Spinal cord (tissue), 10 donors: Measurements from ENCODE around the gene THOC6. TPM values are rescaled to one million over a fixed set of nuclear protein-coding genes. Genes with fewer than 3 reads are reported as not detected.
"Not testable (repeated sequence)": the region's sequence is repeated elsewhere in the genome, so short reads cannot be mapped to it uniquely, and the experiment has no call there.

Source experiments
- DNase-seq, 6 donors: peaks; one replicate each; pipeline versions ENCODE4 v3.0.0 to v3.0.0-alpha.2; 2013 to 2015; ENCODE audit warnings: low spot score in 6 of 6, low read depth in 4 of 6
- H3K27ac ChIP-seq: one replicate; pipeline ENCODE4 v1.5.1; 2013; ENCODE audit warnings: low read depth, low read length, control low read depth
- H3K27me3 ChIP-seq: one replicate; pipeline ENCODE4 v1.6.1; 2013; ENCODE audit warnings: low read length; ENCODE audit not compliant: control insufficient read depth, insufficient read depth
- H3K36me3 ChIP-seq: one replicate; pipeline ENCODE4 v1.6.1; 2013; ENCODE audit warnings: low read length; ENCODE audit not compliant: control insufficient read depth, insufficient read depth
- H3K4me1 ChIP-seq: one replicate; pipeline ENCODE4 v1.6.1; 2013; ENCODE audit warnings: low read length; ENCODE audit not compliant: control insufficient read depth, insufficient read depth
- H3K4me3 ChIP-seq: one replicate; pipeline ENCODE4 v1.5.1; 2013; ENCODE audit warnings: low read depth, low read length, control low read depth
- H3K9me3 ChIP-seq: one replicate; pipeline ENCODE4 v1.6.1; 2013; ENCODE audit warnings: low read length; ENCODE audit not compliant: control insufficient read depth, insufficient read depth
- WGBS: methylation state at CpG from one replicate; pipeline ENCODE4 v1.1.5; 2013; ENCODE audit warnings: missing lambda C conversion rate; ENCODE audit not compliant: insufficient coverage; 5-methylcytosine and 5-hydroxymethylcytosine counted together
- polyA plus RNA-seq, 2 donors: library from polyadenylated mRNA; unstranded; fragments of 120-200 nt; gene quantifications; one replicate each; pipeline ENCODE4 v1.2.1, GENCODE V29; 2013; ENCODE audit not compliant: insufficient read length in 2 of 2
- small RNA-seq: library from RNA; depleted of rRNA; stranded (forward); fragments of <200 nt; gene quantifications from one replicate; pipeline ENCODE3, GENCODE V24; 2014; ENCODE audit warnings: low replicate concordance
- total RNA-seq, 2 donors: library from RNA; depleted of rRNA in 1 of 2; stranded (reverse); fragments of 120-200 nt in 1 of 2; fragments of >200 nt in 1 of 2; gene quantifications; one replicate each; pipeline versions ENCODE4 v1.2.3 to v1.2.4, GENCODE V29; 2013 to 2014
- donor health status: healthy.

Gene THOC6
- total and polyA plus RNA-seq, 4 donors = 7.2 to 18.7 (median 14.6) TPM

DNA sequence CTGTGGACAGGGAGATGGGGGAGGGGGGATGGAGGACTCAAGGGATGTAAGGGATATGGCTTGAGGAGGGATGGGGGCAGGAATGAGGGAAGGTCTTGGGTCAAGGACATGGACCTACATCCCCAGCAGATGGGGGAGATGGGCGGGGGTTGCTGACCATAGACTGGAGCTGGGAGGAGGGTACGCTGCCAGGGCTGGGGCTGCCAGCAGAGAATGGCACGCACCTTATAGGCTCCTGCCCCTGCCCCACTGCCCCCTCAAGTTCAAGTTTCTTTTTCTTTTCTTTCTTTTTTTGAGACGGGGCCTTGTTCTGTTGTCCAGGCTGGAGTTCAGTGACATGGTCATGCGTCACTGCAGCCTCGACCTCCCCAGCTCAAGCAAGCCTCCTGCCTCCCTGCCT lies 52.1 kb downstream of the THOC6 start:
- WGBS = 78% methylated on average over 4 of the region's 6 CpGs
- H3K9me3 ChIP-seq, H3K27ac ChIP-seq, H3K36me3 ChIP-seq, H3K4me1 ChIP-seq, H3K27me3 ChIP-seq, H3K4me3 ChIP-seq, DNase-seq: not testable (repeated sequence)

DNA sequence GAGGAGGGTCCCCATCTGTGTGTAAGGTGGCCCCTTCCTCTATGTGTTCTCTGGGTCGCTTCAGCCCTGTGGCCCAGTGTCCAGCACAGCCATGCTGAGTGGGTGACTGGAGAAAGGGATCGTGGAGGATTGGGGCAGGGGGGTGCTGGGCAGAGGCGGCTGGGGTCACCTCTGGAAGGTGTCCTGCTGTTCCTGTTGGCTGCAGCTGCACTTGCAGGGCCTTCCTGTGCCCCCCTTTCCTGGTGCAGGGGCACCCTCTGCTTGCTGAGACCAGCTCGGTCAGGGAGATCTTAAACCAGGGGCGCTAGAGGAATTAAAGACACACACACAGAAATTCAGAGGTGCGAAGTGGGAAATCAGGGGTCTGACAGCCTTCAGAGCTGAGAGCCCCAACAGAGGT lies 52.7 kb downstream of the THOC6 start:
- Histone ChIP-seq H3K9me3 (no peaks in the 10 kb centered on the region), H3K4me3 (no peak overlapping the region), H3K36me3 (no peaks in the 10 kb centered on the region), H3K27ac (no peak overlapping the region), H3K4me1 (peaks cover 7% of the 10 kb centered on the region), H3K27me3 (peaks cover 2% of the 10 kb centered on the region)
- 82% methylated on average over 3 of the region's 6 CpGs for WGBS
- no peak for DNase-seq

Small RNA genes lying within 50 kb of the gene (small RNA-seq; reads per million reads assigned to genes)
- gene LINC00514 = not detected

Other genes with a start within 250 kb of the THOC6 start
- 100 to 1,000 TPM; 136 to 660 TPM for gene ELOB, start 246.8 kb upstream of the THOC6 start, total RNA-seq
- gene ELOB, start 246.8 kb upstream of the THOC6 start, polyA plus RNA-seq = 100 to 1,000 TPM; 480 to 554 TPM
- gene PRSS33, start 236.5 kb upstream of the THOC6 start, total RNA-seq = under 1 TPM in 1 of 2 donors, not detected in 1; 0.17 TPM
- under 1 TPM; 0.21 to 0.24 TPM for gene PRSS33, start 236.5 kb upstream of the THOC6 start, polyA plus RNA-seq
- not detected for gene PRSS41, start 225.6 kb upstream of the THOC6 start, total RNA-seq
- not detected for gene PRSS41, start 225.6 kb upstream of the THOC6 start, polyA plus RNA-seq
- gene PRSS21, start 206.8 kb upstream of the THOC6 start, total RNA-seq = under 1 TPM in 1 of 2 donors, not detected in 1; 0.28 TPM
- not detected for gene PRSS21, start 206.8 kb upstream of the THOC6 start, polyA plus RNA-seq
- 1 to 10 TPM in 1 of 2 donors, under 1 TPM in 1; 0.59 to 2.4 TPM for gene ZG16B, start 193.7 kb upstream of the THOC6 start, total RNA-seq
- gene ZG16B, start 193.7 kb upstream of the THOC6 start, polyA plus RNA-seq = under 1 TPM; 0.32 TPM
- not detected for gene PRSS22, start 165.9 kb upstream of the THOC6 start, total RNA-seq
- under 1 TPM in 1 of 2 donors, not detected in 1; 0.17 TPM for gene PRSS22, start 165.9 kb upstream of the THOC6 start, polyA plus RNA-seq
- gene FLYWCH2, start 140.8 kb upstream of the THOC6 start, total RNA-seq = 10 to 100 TPM; 28.1 to 63.1 TPM
- gene FLYWCH2, start 140.8 kb upstream of the THOC6 start, polyA plus RNA-seq = 10 to 100 TPM; 59.7 to 61.8 TPM
- 10 to 100 TPM; 17.5 to 18.2 TPM for gene FLYWCH1, start 112.1 kb upstream of the THOC6 start, total RNA-seq
- 10 to 100 TPM; 55.9 TPM for gene FLYWCH1, start 112.1 kb upstream of the THOC6 start, polyA plus RNA-seq
- gene KREMEN2, start 59.8 kb upstream of the THOC6 start, total RNA-seq = under 1 TPM; 0.17 to 0.20 TPM
- gene KREMEN2, start 59.8 kb upstream of the THOC6 start, polyA plus RNA-seq = 1 to 10 TPM; 1.4 to 1.6 TPM
- 10 to 100 TPM; 22.6 to 26.4 TPM for gene PAQR4, start 54.7 kb upstream of the THOC6 start, total RNA-seq
- 10 to 100 TPM; 74.0 to 82.4 TPM for gene PAQR4, start 54.7 kb upstream of the THOC6 start, polyA plus RNA-seq
- 1 to 10 TPM; 3.1 to 7.2 TPM for gene PKMYT1, start 43.6 kb upstream of the THOC6 start, total RNA-seq
- gene PKMYT1, start 43.6 kb upstream of the THOC6 start, polyA plus RNA-seq = 10 to 100 TPM; 20.0 to 32.6 TPM
- gene CLDN9, start 11.1 kb upstream of the THOC6 start, total RNA-seq = under 1 TPM; 0.06 to 0.20 TPM
- gene CLDN9, start 11.1 kb upstream of the THOC6 start, polyA plus RNA-seq = under 1 TPM; 0.36 to 0.38 TPM
- under 1 TPM in 1 of 2 donors, not detected in 1; 0.28 TPM for gene CLDN6, start 5.9 kb upstream of the THOC6 start, total RNA-seq
- gene CLDN6, start 5.9 kb upstream of the THOC6 start, polyA plus RNA-seq = 1 to 10 TPM in 1 of 2 donors, under 1 TPM in 1; 0.43 to 1.0 TPM
- 1 to 10 TPM; 5.8 to 9.9 TPM for gene TNFRSF12A, start 3.7 kb upstream of the THOC6 start, total RNA-seq
- gene TNFRSF12A, start 3.7 kb upstream of the THOC6 start, polyA plus RNA-seq = 1 to 10 TPM; 4.5 to 6.7 TPM
- 10 to 100 TPM; 20.4 to 66.2 TPM for gene HCFC1R1, start 93 bp upstream of the THOC6 start, total RNA-seq
- gene HCFC1R1, start 93 bp upstream of the THOC6 start, polyA plus RNA-seq = 100 to 1,000 TPM; 155 to 161 TPM
- gene BICDL2, start 12.9 kb downstream of the THOC6 start, total RNA-seq = under 1 TPM; 0.06 to 0.10 TPM
- gene BICDL2, start 12.9 kb downstream of the THOC6 start, polyA plus RNA-seq = under 1 TPM; 0.38 to 0.39 TPM
- 1 to 10 TPM; 1.2 to 1.4 TPM for gene MMP25, start 22.5 kb downstream of the THOC6 start, total RNA-seq
- 10 to 100 TPM in 1 of 2 donors, 1 to 10 TPM in 1; 7.2 to 10.5 TPM for gene MMP25, start 22.5 kb downstream of the THOC6 start, polyA plus RNA-seq
- 10 to 100 TPM in 1 of 2 donors, 1 to 10 TPM in 1; 9.0 to 11.6 TPM for gene IL32, start 41.6 kb downstream of the THOC6 start, total RNA-seq
- gene IL32, start 41.6 kb downstream of the THOC6 start, polyA plus RNA-seq = 10 to 100 TPM; 13.4 to 20.2 TPM
- gene ZSCAN10, start 75.3 kb downstream of the THOC6 start, total RNA-seq = not detected
- not detected for gene ZSCAN10, start 75.3 kb downstream of the THOC6 start, polyA plus RNA-seq
- gene ZNF205, start 88.6 kb downstream of the THOC6 start, total RNA-seq = 10 to 100 TPM in 1 of 2 donors, 1 to 10 TPM in 1; 9.2 to 19.3 TPM
- gene ZNF205, start 88.6 kb downstream of the THOC6 start, polyA plus RNA-seq = 10 to 100 TPM; 24.3 to 26.4 TPM
- 1 to 10 TPM; 4.2 to 5.7 TPM for gene ZNF213, start 111.0 kb downstream of the THOC6 start, total RNA-seq
- gene ZNF213, start 111.0 kb downstream of the THOC6 start, polyA plus RNA-seq = 10 to 100 TPM; 28.9 to 30.2 TPM
- under 1 TPM in 1 of 2 donors, not detected in 1; 0.20 TPM for gene OR1F1, start 164.2 kb downstream of the THOC6 start, total RNA-seq
- 1 to 10 TPM; 1.8 to 2.4 TPM for gene OR1F1, start 164.2 kb downstream of the THOC6 start, polyA plus RNA-seq
- gene ZNF200, start 211.1 kb downstream of the THOC6 start, total RNA-seq = 10 to 100 TPM in 1 of 2 donors, 1 to 10 TPM in 1; 9.8 to 14.9 TPM
- gene ZNF200, start 211.1 kb downstream of the THOC6 start, polyA plus RNA-seq = 10 to 100 TPM in 1 of 2 donors, 1 to 10 TPM in 1; 9.8 to 11.1 TPM
- 1 to 10 TPM in 1 of 2 donors, under 1 TPM in 1; 0.33 to 1.8 TPM for gene MEFV, start 232.6 kb downstream of the THOC6 start, total RNA-seq
- gene MEFV, start 232.6 kb downstream of the THOC6 start, polyA plus RNA-seq = under 1 TPM; 0.29 to 0.36 TPM